Activated naive CD4-positive, alpha-beta T cell treated with anti-CD3 and anti-CD28 coated beads for 36 hours (primary cell): ENCODE data around the gene SMTN. TPM values are rescaled to one million over a fixed set of nuclear protein-coding genes. Genes with fewer than 3 reads are reported as not detected.
A peak's percentile ranks its signal among the peaks of the same experiment; 100 is the strongest.
"Not testable (repeated sequence)": the region's sequence is repeated elsewhere in the genome, so short reads cannot be mapped to it uniquely, and the experiment has no call there.

Experiments used
- CTCF ChIA-PET: fragments of 350-600 bp; sonication (Branson Sonifier 250); formaldehyde crosslinking; loops from one replicate; lab custom pipeline; 2021; ENCODE audit warnings: antibody characterized with exemption; lab: Charles Lee
- DNase-seq: peaks from one replicate; pipeline ENCODE4 v3.0.0-alpha.2; 2020
- H3K27ac Mint-ChIP-seq: one replicate; pipeline ENCODE4 v1.8.0; 2021; ENCODE audit warnings: mild to moderate bottlenecking, mixed read lengths
- H3K27me3 Mint-ChIP-seq: one replicate; pipeline ENCODE4 v1.8.0; 2021; ENCODE audit warnings: low read depth, mixed read lengths
- H3K36me3 Mint-ChIP-seq: one replicate; pipeline ENCODE4 v1.8.0; 2021; ENCODE audit warnings: low read depth, mixed read lengths
- H3K4me1 Mint-ChIP-seq: one replicate; pipeline ENCODE4 v1.8.0; 2021; ENCODE audit warnings: low read depth, mixed read lengths
- H3K4me3 Mint-ChIP-seq: one replicate; pipeline ENCODE4 v1.8.0; 2021; ENCODE audit warnings: mild to moderate bottlenecking, moderate library complexity, mixed read lengths
- H3K9me3 Mint-ChIP-seq: one replicate; pipeline ENCODE4 v1.8.0; 2021; ENCODE audit warnings: mixed read lengths
- intact Hi-C: fragments of 100-400 bp; cut with micrococcal nuclease; formaldehyde crosslinking; loops from one replicate; pipeline ENCODE4 v1.15.1; 2023
- total RNA-seq, 2 experiments: library from RNA; stranded (reverse); gene quantifications; one replicate each; pipeline ENCODE4 v1.2.3, GENCODE V29; 2021

The SMTN gene
- total RNA-seq, 2 experiments from 2014 or later = 46.2 to 47.6 TPM

- H3K27ac Mint-ChIP-seq, intact Hi-C loops, H3K36me3 Mint-ChIP-seq, DNase-seq, H3K4me3 Mint-ChIP-seq, H3K9me3 Mint-ChIP-seq, CTCF ChIA-PET, H3K27me3 Mint-ChIP-seq: not testable (repeated sequence)
- peaks cover 25% of the 10 kb centered on the region for H3K4me1 Mint-ChIP-seq
Measured at GRCh38 chr22:31078389-31078788, 2.7 kb upstream of the SMTN start.

GRCh38 chr22:31079095-31079642 lies 1.9 kb upstream of the SMTN start:
- no peak for DNase-seq
- no peaks in the 10 kb centered on the region for H3K27me3 Mint-ChIP-seq
- CTCF ChIA-PET = interaction anchor here (0.5 to 0.6 kb wide), 3 partner anchors 96 to 461 kb away, joined by 3 read pairs; partner anchors contain the start of gene PATZ1
- H3K4me3 Mint-ChIP-seq = no peak overlapping the region
- peaks cover under 1% of the 10 kb centered on the region for H3K36me3 Mint-ChIP-seq
- H3K27ac Mint-ChIP-seq = no peak overlapping the region
- peaks cover 31% of the 10 kb centered on the region for H3K4me1 Mint-ChIP-seq
- intact Hi-C loops = no loop called here
- H3K9me3 Mint-ChIP-seq = no peaks in the 10 kb centered on the region

- CTCF ChIA-PET = interaction anchor here (1.0 kb wide), 1 partner anchor 134 kb away, joined by 4 read pairs; no protein-coding TSS in a partner anchor
- H3K9me3 Mint-ChIP-seq = no peaks in the 10 kb centered on the region
- H3K4me1 Mint-ChIP-seq = peaks cover 32% of the 10 kb centered on the region
Measured at GRCh38 chr22:31080164-31080847, 812 bp upstream of the SMTN start.

GRCh38 chr22:31081963-31082605 lies 966 bp downstream of the SMTN start:
- Mint-ChIP-seq H3K36me3 (peaks cover 3% of the 10 kb centered on the region), H3K4me1 (peaks cover 32% of the 10 kb centered on the region), H3K9me3 (no peaks in the 10 kb centered on the region), H3K27ac (no peak overlapping the region), H3K4me3 (peak overlapping the region; percentile 79), H3K27me3 (no peaks in the 10 kb centered on the region)
- intact Hi-C loops = loop anchor here (2.0 to 5.0 kb wide), 4 partner anchors 210 to 550 kb away; partner anchors contain the start of genes PIK3IP1 and SLC35E4
- DNase-seq = peak; percentile 58
- CTCF ChIA-PET = interaction anchor here (0.7 to 2.6 kb wide), 12 partner anchors 14 to 319 kb away, joined by 3 to 19 read pairs (median 4); partner anchors contain the start of genes MORC2 and TUG1

More at GRCh38 chr22:31080164-31080847, 812 bp upstream of the SMTN start:
- Mint-ChIP-seq H3K27me3 (no peaks in the 10 kb centered on the region), H3K4me3 (peak overlapping the region; percentile 79), H3K36me3 (peaks cover 3% of the 10 kb centered on the region), H3K27ac (no peak overlapping the region)
- no peak for DNase-seq
- intact Hi-C loops = loop anchor here (5.0 kb wide), 3 partner anchors 212 to 552 kb away; partner anchors contain the start of gene PIK3IP1

- H3K9me3 Mint-ChIP-seq = no peaks in the 10 kb centered on the region
- peaks cover 3% of the 10 kb centered on the region for H3K36me3 Mint-ChIP-seq
- H3K27ac Mint-ChIP-seq = no peak overlapping the region
- DNase-seq = peak; percentile 79
- intact Hi-C loops = loop anchor here (2.0 to 5.0 kb wide), 4 partner anchors 210 to 550 kb away; partner anchors contain the start of genes PIK3IP1 and SLC35E4
- peak overlapping the region; percentile 79 for H3K4me3 Mint-ChIP-seq
- peaks cover 32% of the 10 kb centered on the region for H3K4me1 Mint-ChIP-seq
- CTCF ChIA-PET = interaction anchor here (0.6 to 4.7 kb wide), 19 partner anchors 13 to 322 kb away, joined by 3 to 29 read pairs (median 4); partner anchors contain the start of genes MORC2, SELENOM and TUG1
- no peaks in the 10 kb centered on the region for H3K27me3 Mint-ChIP-seq
Measured at GRCh38 chr22:31082606-31083376, 1.7 kb downstream of the SMTN start.

- Mint-ChIP-seq H3K9me3 (no peaks in the 10 kb centered on the region), H3K27ac (no peak overlapping the region)
Measured at GRCh38 chr22:31083377-31083768, 2.3 kb downstream of the SMTN start.

GRCh38 chr22:31083923-31084810 lies 3.0 kb downstream of the SMTN start:
- Mint-ChIP-seq H3K4me3 (peak overlapping the region; percentile 79), H3K36me3 (peaks cover 3% of the 10 kb centered on the region), H3K27me3 (no peaks in the 10 kb centered on the region), H3K9me3 (no peaks in the 10 kb centered on the region), H3K4me1 (peaks cover 32% of the 10 kb centered on the region), H3K27ac (peak overlapping the region; percentile 59)
- intact Hi-C loops = loop anchor here (1.0 to 5.0 kb wide), 9 partner anchors 115 to 548 kb away; partner anchors contain the start of genes LIMK2, PIK3IP1, SLC35E4 and TUG1
- CTCF ChIA-PET = interaction anchor here (0.6 to 4.7 kb wide), 25 partner anchors 11 to 368 kb away, joined by 3 to 29 read pairs (median 4); partner anchors contain the start of genes MORC2, SELENOM and TUG1
- DNase-seq = no peak

More at GRCh38 chr22:31083377-31083768, 2.3 kb downstream of the SMTN start:
- intact Hi-C loops = loop anchor here (2.0 to 5.0 kb wide), 4 partner anchors 209 to 549 kb away; partner anchors contain the start of genes PIK3IP1 and SLC35E4
- Mint-ChIP-seq H3K27me3 (no peaks in the 10 kb centered on the region), H3K4me1 (peaks cover 32% of the 10 kb centered on the region), H3K4me3 (peak overlapping the region; percentile 79), H3K36me3 (peaks cover 3% of the 10 kb centered on the region)
- no peak for DNase-seq
- CTCF ChIA-PET = interaction anchor here (0.6 to 4.7 kb wide), 13 partner anchors 19 to 321 kb away, joined by 3 to 29 read pairs (median 5); partner anchors contain the start of genes MORC2, SELENOM and TUG1

- intact Hi-C loops = loop anchor here (1.0 to 5.0 kb wide), 10 partner anchors 116 to 547 kb away; partner anchors contain the start of genes LIMK2, PIK3IP1 and TUG1
- Mint-ChIP-seq H3K9me3 (no peaks in the 10 kb centered on the region), H3K27me3 (no peaks in the 10 kb centered on the region), H3K27ac (peak overlapping the region; percentile 75), H3K36me3 (peaks cover 3% of the 10 kb centered on the region), H3K4me3 (peak overlapping the region; percentile 79), H3K4me1 (peaks cover 32% of the 10 kb centered on the region)
- CTCF ChIA-PET = interaction anchor here (0.6 to 4.7 kb wide), 22 partner anchors 11 to 369 kb away, joined by 3 to 29 read pairs (median 4); partner anchors contain the start of genes MORC2 and TUG1
- peak; percentile 89 for DNase-seq
Measured at GRCh38 chr22:31084811-31085492, 3.8 kb downstream of the SMTN start.

GRCh38 chr22:31085493-31085824 lies 4.3 kb downstream of the SMTN start:
- intact Hi-C loops = loop anchor here (1.0 to 5.0 kb wide), 3 partner anchors 145 to 322 kb away; no protein-coding TSS in a partner anchor
- no peak for DNase-seq
- Mint-ChIP-seq H3K4me1 (peaks cover 31% of the 10 kb centered on the region), H3K9me3 (no peaks in the 10 kb centered on the region), H3K4me3 (peak overlapping the region; percentile 79), H3K27ac (peak overlapping the region; percentile 75), H3K36me3 (peaks cover 3% of the 10 kb centered on the region), H3K27me3 (no peaks in the 10 kb centered on the region)
- CTCF ChIA-PET = interaction anchor here (0.6 to 4.7 kb wide), 19 partner anchors 10 to 331 kb away, joined by 3 to 29 read pairs (median 4); partner anchors contain the start of genes MORC2 and TUG1

- Mint-ChIP-seq H3K4me1 (peaks cover 29% of the 10 kb centered on the region), H3K4me3 (peak overlapping the region; percentile 79), H3K36me3 (peaks cover 3% of the 10 kb centered on the region), H3K9me3 (no peaks in the 10 kb centered on the region), H3K27me3 (no peaks in the 10 kb centered on the region), H3K27ac (no peak overlapping the region)
- DNase-seq = no peak
- intact Hi-C loops = loop anchor here (1.0 to 5.0 kb wide), 3 partner anchors 145 to 323 kb away; no protein-coding TSS in a partner anchor
- CTCF ChIA-PET = interaction anchor here (0.6 to 4.7 kb wide), 8 partner anchors 10 to 331 kb away, joined by 3 to 29 read pairs (median 4); no protein-coding TSS in a partner anchor
Measured at GRCh38 chr22:31085928-31086327, 4.8 kb downstream of the SMTN start.
